ENCODE measurements around the gene RTN3. TPM values are rescaled to one million over a fixed set of nuclear protein-coding genes. Genes with fewer than 3 reads are reported as not detected.

Gene RTN3
- total RNA-seq, 4 donors from 2014 or later, result 137 to 307 (median 193) TPM

- ATAC-seq (ENCODE audit: low FRiP score) (no peak), DNase-seq (ENCODE audit: low spot score) (no peak)
- TF ChIP-seq, protein P1, sequence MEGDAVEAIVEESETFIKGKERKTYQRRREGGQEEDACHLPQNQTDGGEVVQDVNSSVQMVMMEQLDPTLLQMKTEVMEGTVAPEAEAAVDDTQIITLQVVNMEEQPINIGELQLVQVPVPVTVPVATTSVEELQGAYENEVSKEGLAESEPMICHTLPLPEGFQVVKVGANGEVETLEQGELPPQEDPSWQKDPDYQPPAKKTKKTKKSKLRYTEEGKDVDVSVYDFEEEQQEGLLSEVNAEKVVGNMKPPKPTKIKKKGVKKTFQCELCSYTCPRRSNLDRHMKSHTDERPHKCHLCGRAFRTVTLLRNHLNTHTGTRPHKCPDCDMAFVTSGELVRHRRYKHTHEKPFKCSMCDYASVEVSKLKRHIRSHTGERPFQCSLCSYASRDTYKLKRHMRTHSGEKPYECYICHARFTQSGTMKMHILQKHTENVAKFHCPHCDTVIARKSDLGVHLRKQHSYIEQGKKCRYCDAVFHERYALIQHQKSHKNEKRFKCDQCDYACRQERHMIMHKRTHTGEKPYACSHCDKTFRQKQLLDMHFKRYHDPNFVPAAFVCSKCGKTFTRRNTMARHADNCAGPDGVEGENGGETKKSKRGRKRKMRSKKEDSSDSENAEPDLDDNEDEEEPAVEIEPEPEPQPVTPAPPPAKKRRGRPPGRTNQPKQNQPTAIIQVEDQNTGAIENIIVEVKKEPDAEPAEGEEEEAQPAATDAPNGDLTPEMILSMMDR (IDR thresholded peaks at IDR 0.05), result no peak
These were observed 85.4 kb downstream of the RTN3 start for GRCh38 chr11:63766531-63767235.

DNA sequence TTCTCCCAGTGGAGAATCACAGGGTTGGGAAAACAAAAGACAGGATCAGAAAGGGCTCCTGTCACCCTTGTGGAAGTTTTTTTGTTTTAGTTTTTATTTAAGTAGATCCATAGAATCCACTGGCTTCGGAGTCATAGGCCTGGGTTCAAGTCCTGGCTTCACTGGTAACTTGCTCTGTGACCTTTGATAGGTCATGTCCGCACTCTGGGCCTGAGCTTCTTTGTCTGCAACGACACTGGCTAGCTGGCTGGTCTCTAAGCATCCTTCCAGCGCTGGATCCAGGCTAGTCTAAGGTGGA lies 85.9 kb downstream of the RTN3 start:
- DNase-seq (ENCODE audit: low spot score), result no peak
- no peak for ATAC-seq (ENCODE audit: low FRiP score)
- TF ChIP-seq, protein P1 (IDR thresholded peaks at IDR 0.05), result no peak

GRCh38 chr11:63767565-63768236 lies 86.4 kb downstream of the RTN3 start:
- TF ChIP-seq, protein P1 (IDR thresholded peaks at IDR 0.05), result no peak
- DNase-seq (ENCODE audit: low spot score), result no peak

DNA sequence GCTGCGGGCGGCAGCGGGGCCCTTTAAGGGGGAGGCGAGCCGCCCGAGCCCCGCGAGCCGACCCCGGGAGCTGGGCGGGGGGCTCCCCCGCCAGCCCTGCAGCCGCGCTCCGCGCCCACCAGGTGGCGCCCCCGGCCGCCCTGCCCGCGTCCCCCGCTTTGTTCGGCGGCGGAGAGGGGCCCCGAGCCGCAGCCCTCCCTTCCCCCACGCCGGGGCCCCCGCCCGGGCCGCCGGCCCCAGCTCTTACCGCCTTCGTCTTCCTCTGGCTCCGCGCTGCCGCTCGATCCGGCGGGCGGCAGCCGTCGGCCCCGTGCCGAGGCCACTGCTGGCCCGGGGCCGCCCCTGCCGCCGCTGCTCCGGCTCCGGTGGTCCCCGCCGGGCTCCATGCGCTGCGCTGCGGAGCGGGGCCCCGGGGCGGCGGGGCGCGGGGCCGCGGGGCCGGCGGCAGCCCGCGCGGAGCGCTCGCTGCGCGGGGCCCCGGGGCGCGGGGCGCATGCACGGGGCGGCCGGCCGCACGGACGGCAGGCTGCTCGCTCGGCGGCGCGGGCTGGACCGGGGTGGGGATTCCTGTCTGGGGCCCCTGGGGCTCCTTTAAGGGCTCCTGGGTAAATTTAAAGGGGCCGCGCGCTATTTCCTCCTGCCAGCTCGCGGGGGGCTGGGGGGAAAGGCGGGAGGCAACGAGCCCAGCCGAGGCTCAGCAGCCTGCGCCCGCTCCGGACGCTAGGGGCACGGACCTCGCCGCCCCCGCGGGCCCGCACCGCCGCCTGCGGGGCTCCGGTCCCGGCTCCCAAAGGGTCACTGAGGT lies 87.1 kb downstream of the RTN3 start, which contains the start of gene ZFTA:
ZFTA (minus strand) TSS at position 539 of the 805 bp plus-strand sequence; CDS start at position 386, 153 bp downstream.
- TF ChIP-seq, protein P1 (IDR thresholded peaks at IDR 0.05), result peak in 2 of 3 donors; percentile 13 to 90
- DNase-seq (ENCODE audit: low spot score) (no peak), ATAC-seq (ENCODE audit: low FRiP score) (no peak)

More at GRCh38 chr11:63767565-63768236, 86.4 kb downstream of the RTN3 start:
- ATAC-seq (ENCODE audit: low FRiP score), result no peak

DNA sequence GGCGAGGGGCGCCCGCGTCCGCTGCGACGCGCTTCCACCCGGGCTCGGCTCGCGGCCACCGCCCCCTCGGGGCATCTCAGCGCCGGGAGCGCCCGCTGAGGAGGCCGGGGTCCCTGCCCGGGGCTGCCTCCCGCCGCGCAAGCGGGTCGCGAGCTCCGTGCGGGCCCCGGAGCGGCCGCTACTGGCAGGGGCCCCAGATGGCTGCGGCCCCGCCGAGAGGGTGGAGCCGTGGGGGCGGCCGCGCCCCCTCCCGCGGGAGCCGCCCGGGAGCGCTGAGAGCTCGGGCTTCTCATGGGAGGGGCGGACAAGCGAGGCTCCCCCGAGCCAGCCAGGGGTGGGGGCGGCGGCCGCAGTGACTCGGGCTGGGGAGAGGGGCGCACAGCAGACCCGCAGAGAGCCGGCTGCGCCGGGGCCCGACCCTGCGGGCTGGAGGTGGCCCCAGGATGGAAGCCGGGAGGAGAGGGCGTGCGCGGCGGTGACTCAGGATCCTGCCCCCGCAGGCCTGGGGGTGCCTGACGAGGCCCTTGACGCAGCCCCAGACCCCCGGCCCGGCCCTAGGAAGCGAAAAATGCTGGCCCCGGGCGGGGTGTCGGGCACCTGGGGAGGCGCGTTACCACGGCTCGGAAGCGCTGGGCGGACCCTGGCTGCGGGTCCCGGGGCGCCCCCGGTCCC lies 87.9 kb downstream of the RTN3 start:
- ATAC-seq (ENCODE audit: low FRiP score) (peak; percentile 26), DNase-seq (ENCODE audit: low spot score) (no peak)
- TF ChIP-seq, protein P1 (IDR thresholded peaks at IDR 0.05), result no peak

- TF ChIP-seq, protein P1 (IDR thresholded peaks at IDR 0.05), result no peak
- ATAC-seq (ENCODE audit: low FRiP score) (no peak), DNase-seq (ENCODE audit: low spot score) (no peak)
These were observed 88.6 kb downstream of the RTN3 start for GRCh38 chr11:63769714-63770455.

Measured in omental fat pad (tissue), 4 donors.